Transverse colon (tissue), 4 donors: ENCODE data around the gene RNF224. TPM values are rescaled to one million over a fixed set of nuclear protein-coding genes. Genes with fewer than 3 reads are reported as not detected.

Experiments used
- DNase-seq: peaks from one replicate; pipeline ENCODE4 v3.0.0-alpha.2; 2019
- H3K27ac ChIP-seq, 4 donors: fragments of 200-600 bp; sonication (generic); 2 replicates each; pipeline ENCODE4 v1.5.1; 2016 to 2018; ENCODE audit warnings: inconsistent platforms in 4 of 4
- H3K27me3 ChIP-seq: fragments of 200-600 bp; sonication (generic); 2 replicates; pipeline ENCODE4 v1.5.1; 2017; ENCODE audit warnings: inconsistent platforms
- H3K36me3 ChIP-seq, 4 donors: fragments of 200-600 bp; sonication (generic); 2 replicates each; pipeline ENCODE4 v1.5.1; 2017 to 2019; ENCODE audit warnings: inconsistent platforms in 4 of 4
- H3K4me1 ChIP-seq, 4 donors: fragments of 200-600 bp; sonication (generic); 2 replicates each; pipeline ENCODE4 v1.5.1; 2017 to 2020; ENCODE audit warnings: inconsistent platforms in 4 of 4
- H3K4me3 ChIP-seq, 4 donors: fragments of 200-600 bp; sonication (generic); 1 replicate in 1 of 4; 2 replicates in 3 of 4; pipeline versions ENCODE4 v1.5.1 to v1.6.1; 2017 to 2019; ENCODE audit warnings: inconsistent platforms in 4 of 4
- H3K9me3 ChIP-seq, 2 donors: fragments of 200-600 bp; sonication (generic); 2 replicates each; pipeline ENCODE4 v1.5.1; 2017 to 2019; ENCODE audit warnings: inconsistent platforms in 2 of 2
- CTCF ChIP-seq, 5 experiments: fragments of 200-600 bp in 3 of 5; fragments of 450-650 bp in 2 of 5; sonication (generic) in 3 of 5; IDR thresholded peaks; 1 replicate in 2 of 5; 2 replicates in 3 of 5; pipeline ENCODE4 v1.5.1; 2016 to 2017; ENCODE audit warnings: antibody characterized with exemption in 5 of 5, inconsistent platforms in 3 of 5, mild to moderate bottlenecking in 2 of 5, moderate library complexity in 1 of 5
- EP300 ChIP-seq: sonication (generic); formaldehyde crosslinking; IDR thresholded peaks from one replicate; pipeline ENCODE4 v1.6.1; 2017; ENCODE audit warnings: antibody characterized with exemption, low read depth
- POLR2A ChIP-seq: fragments of 450-650 bp; IDR thresholded peaks from one replicate; pipeline ENCODE4 v1.6.1; 2016; ENCODE audit warnings: antibody characterized with exemption, mild to moderate bottlenecking, moderate library complexity
- POLR2AphosphoS5 ChIP-seq, 3 donors: sonication (generic); formaldehyde crosslinking; IDR thresholded peaks; one replicate each; pipeline ENCODE4 v1.6.1; 2016; ENCODE audit warnings: antibody characterized with exemption in 3 of 3
- WGBS, 2 donors: methylation state at CpG; one replicate each; pipeline ENCODE4 v1.1.5; 2018; ENCODE audit warnings: low coverage in 1 of 2; 5-methylcytosine and 5-hydroxymethylcytosine counted together
- in situ Hi-C, 4 donors: fragments of 200-750 bp; cut with MboI; loops; one replicate each; pipeline versions ENCODE4 v1.15.0 to v1.15.1; 2017; ENCODE audit warnings: low sequenced_read_pairs in 3 of 4, low pct_ligation_motif_present in 1 of 4, low pct_unique_long_range_greater_than_20kb in 1 of 4
- intact Hi-C: fragments of 100-400 bp; cut with DNase I; formaldehyde crosslinking; loops from one replicate; pipeline ENCODE4 v1.15.1; 2023; ENCODE audit warnings: low total_unique reads
- total RNA-seq, 4 donors: library from RNA; depleted of rRNA; stranded (reverse); fragments of >200 nt; gene quantifications; one replicate each; pipeline ENCODE4 v1.1.0, GENCODE V29; 2016

RNF224 gene
- total RNA-seq, 4 donors from 2014 or later: not detected

GRCh38 chr9:137199411-137200121, 27.7 kb upstream of the RNF224 start:
- TF ChIP-seq CTCF (IDR thresholded peaks at IDR 0.05) (no peak), POLR2AphosphoS5 (IDR thresholded peaks at IDR 0.05) (no peak), POLR2A (no peak), EP300 (no peak)
- in situ Hi-C loops (loop anchor here in 1 of 4 donors (25.0 kb wide), 1 partner anchor 87 kb away; the partner anchor contains the start of gene DPP7), intact Hi-C loops (no loop called here)
- no peaks in the 10 kb centered on the region for H3K27me3 ChIP-seq
- WGBS, 2 donors: 13% methylated on average over 39 of the region's 51 CpGs; no CpG with 5 or more reads in 1 of the 2 donors
- peaks cover 32 to 86% (median 74%) of the 10 kb centered on the region in 4 donors for H3K4me1 ChIP-seq
- peak overlapping the region; percentile 19 to 74 (median 54) for H3K4me3 ChIP-seq
- H3K36me3 ChIP-seq: no peaks in the 10 kb centered on the region
- H3K9me3 ChIP-seq: no peaks in the 10 kb centered on the region
- no peak for DNase-seq
- peak overlapping the region; percentile 82 to 90 (median 88) for H3K27ac ChIP-seq

GRCh38 chr9:137200311-137201204, 26.7 kb upstream of the RNF224 start, which contains the start of gene TPRN:
Gene TPRN (minus strand): TSS chr9:137200741. CDS start chr9:137200711, 30 bp downstream.
- intact Hi-C loops: no loop called here
- TF ChIP-seq POLR2A: peak; percentile 88
- TF ChIP-seq EP300: no peak
- TF ChIP-seq POLR2AphosphoS5 (IDR thresholded peaks at IDR 0.05): peak; percentile 76 to 90 (median 79)
- in situ Hi-C loops: loop anchor here in 1 of 4 donors (25.0 kb wide), 1 partner anchor 88 kb away; the partner anchor contains the start of gene DPP7

GRCh38 chr9:137201205-137201868, 26.0 kb upstream of the RNF224 start:
- Histone ChIP-seq H3K27me3 (no peaks in the 10 kb centered on the region), H3K36me3 (no peaks in the 10 kb centered on the region), H3K4me1 (peaks cover 39 to 78% (median 71%) of the 10 kb centered on the region in 4 donors), H3K27ac (peak overlapping the region; percentile 88 to 92 (median 90)), H3K4me3 (peak overlapping the region; percentile 55 to 74 (median 67)), H3K9me3 (no peaks in the 10 kb centered on the region)
- TF ChIP-seq POLR2A (no peak), POLR2AphosphoS5 (IDR thresholded peaks at IDR 0.05) (no peak), EP300 (no peak), CTCF (IDR thresholded peaks at IDR 0.05) (no peak)
- intact Hi-C loops (no loop called here), in situ Hi-C loops (loop anchor here in 1 of 4 donors (25.0 kb wide), 1 partner anchor 89 kb away; the partner anchor contains the start of gene DPP7)
- no peak for DNase-seq
- WGBS, 2 donors: 19% methylated on average over 16 of the region's 23 CpGs; no CpG with 5 or more reads in 1 of the 2 donors

More at GRCh38 chr9:137200311-137201204, 26.7 kb upstream of the RNF224 start, which contains the start of gene TPRN:
- Histone ChIP-seq H3K36me3 (no peaks in the 10 kb centered on the region), H3K4me1 (peaks cover 34 to 80% (median 71%) of the 10 kb centered on the region in 4 donors), H3K9me3 (no peaks in the 10 kb centered on the region), H3K27me3 (no peaks in the 10 kb centered on the region), H3K27ac (peak within 1 kb of the TSS; percentile 89 to 92 (median 90)), H3K4me3 (peak within 1 kb of the TSS; percentile 55 to 74 (median 67))
- peak; percentile 100 for DNase-seq
- WGBS, 2 donors: 2% methylated on average over 18 of the region's 118 CpGs; no CpG with 5 or more reads in 1 of the 2 donors

- 79% methylated on average over 8 of the region's 8 CpGs; no CpG with 5 or more reads in 1 of the 2 donors for WGBS, 2 donors
- Histone ChIP-seq H3K4me1 (peaks cover 40 to 70% (median 61%) of the 10 kb centered on the region in 4 donors), H3K27me3 (no peaks in the 10 kb centered on the region), H3K9me3 (no peaks in the 10 kb centered on the region), H3K27ac (no peak overlapping the region), H3K4me3 (no peak overlapping the region), H3K36me3 (no peaks in the 10 kb centered on the region)
- no peak for DNase-seq
- intact Hi-C loops: no loop called here
- TF ChIP-seq POLR2A: no peak
- no peak for TF ChIP-seq POLR2AphosphoS5 (IDR thresholded peaks at IDR 0.05)
- TF ChIP-seq EP300: no peak
- TF ChIP-seq CTCF (IDR thresholded peaks at IDR 0.05): no peak
- in situ Hi-C loops: loop anchor here in 1 of 4 donors (25.0 kb wide), 1 partner anchor 91 kb away; the partner anchor contains the start of gene DPP7
Measured at GRCh38 chr9:137202966-137203365, 24.3 kb upstream of the RNF224 start.
